Upper lobe of left lung (tissue), 4 donors: Measurements from ENCODE around the gene CLEC4M.

ENCODE experiments used
- EP300 ChIP-seq, 4 donors: sonication (generic); formaldehyde crosslinking; IDR thresholded peaks; one replicate each; pipeline ENCODE4 v1.5.1; 2017; ENCODE audit warnings: antibody characterized with exemption in 4 of 4, control low read depth in 2 of 4
- POLR2A ChIP-seq, 4 donors: fragments of 450-650 bp; IDR thresholded peaks; one replicate each; pipeline ENCODE4 v1.5.1; 2016 to 2017; ENCODE audit warnings: antibody characterized with exemption in 4 of 4, mild to moderate bottlenecking in 2 of 4
- POLR2AphosphoS5 ChIP-seq, 2 donors: sonication (generic); formaldehyde crosslinking; IDR thresholded peaks; one replicate each; pipeline ENCODE4 v1.5.1; 2017; ENCODE audit warnings: antibody characterized with exemption in 2 of 2
- TF ChIP-seq, protein P1 (sequence below), 6 experiments: fragments of 450-650 bp in 4 of 6; fragments of 200-600 bp in 2 of 6; sonication (generic) in 2 of 6; IDR thresholded peaks; one replicate each; pipeline ENCODE4 v1.5.1; 2016 to 2019; ENCODE audit warnings: antibody characterized with exemption in 6 of 6

DNA sequence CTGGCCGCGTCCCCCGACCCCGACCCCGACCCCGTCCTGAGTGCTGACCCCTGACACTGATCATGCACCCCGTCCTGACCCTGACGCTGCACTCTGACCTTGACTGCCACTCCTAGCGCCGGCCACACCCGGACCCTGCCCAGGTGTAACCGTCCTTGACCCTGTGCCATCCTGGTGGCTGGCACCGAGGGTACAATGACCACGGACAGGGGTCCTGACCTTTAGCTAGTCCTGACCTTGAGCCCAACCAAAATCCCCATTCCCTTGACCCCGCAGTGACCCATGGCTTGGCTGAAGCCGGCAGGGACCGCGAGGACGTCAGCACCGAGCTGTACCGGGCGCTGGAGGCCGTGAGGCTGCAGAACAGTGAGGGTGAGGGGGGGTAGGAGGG lies 25.9 kb downstream of the CLEC4M start:
- no peak for TF ChIP-seq POLR2AphosphoS5 (IDR thresholded peaks at IDR 0.05)
- TF ChIP-seq POLR2A (IDR thresholded peaks at IDR 0.05): no peak
- TF ChIP-seq, protein P1, sequence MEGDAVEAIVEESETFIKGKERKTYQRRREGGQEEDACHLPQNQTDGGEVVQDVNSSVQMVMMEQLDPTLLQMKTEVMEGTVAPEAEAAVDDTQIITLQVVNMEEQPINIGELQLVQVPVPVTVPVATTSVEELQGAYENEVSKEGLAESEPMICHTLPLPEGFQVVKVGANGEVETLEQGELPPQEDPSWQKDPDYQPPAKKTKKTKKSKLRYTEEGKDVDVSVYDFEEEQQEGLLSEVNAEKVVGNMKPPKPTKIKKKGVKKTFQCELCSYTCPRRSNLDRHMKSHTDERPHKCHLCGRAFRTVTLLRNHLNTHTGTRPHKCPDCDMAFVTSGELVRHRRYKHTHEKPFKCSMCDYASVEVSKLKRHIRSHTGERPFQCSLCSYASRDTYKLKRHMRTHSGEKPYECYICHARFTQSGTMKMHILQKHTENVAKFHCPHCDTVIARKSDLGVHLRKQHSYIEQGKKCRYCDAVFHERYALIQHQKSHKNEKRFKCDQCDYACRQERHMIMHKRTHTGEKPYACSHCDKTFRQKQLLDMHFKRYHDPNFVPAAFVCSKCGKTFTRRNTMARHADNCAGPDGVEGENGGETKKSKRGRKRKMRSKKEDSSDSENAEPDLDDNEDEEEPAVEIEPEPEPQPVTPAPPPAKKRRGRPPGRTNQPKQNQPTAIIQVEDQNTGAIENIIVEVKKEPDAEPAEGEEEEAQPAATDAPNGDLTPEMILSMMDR (IDR thresholded peaks at IDR 0.05): no peak
- TF ChIP-seq EP300 (IDR thresholded peaks at IDR 0.05): no peak
